Gastroesophageal sphincter (tissue), 3 donors: ENCODE data around the gene C17orf58.

Experiments used
- CTCF ChIP-seq, 4 experiments: fragments of 200-600 bp in 2 of 4; fragments of 450-650 bp in 2 of 4; sonication (generic) in 1 of 4; IDR thresholded peaks; one replicate each; pipeline ENCODE4 v1.5.1; 2017 to 2019; ENCODE audit warnings: antibody characterized with exemption in 4 of 4, mild to moderate bottlenecking in 2 of 4, moderate library complexity in 2 of 4
- EP300 ChIP-seq: sonication (generic); formaldehyde crosslinking; IDR thresholded peaks from one replicate; pipeline ENCODE4 v1.6.1; 2017; ENCODE audit warnings: antibody characterized with exemption, mild to moderate bottlenecking
- POLR2A ChIP-seq, 2 donors: fragments of 450-650 bp; IDR thresholded peaks; one replicate each; pipeline ENCODE4 v1.6.1; 2017; ENCODE audit warnings: antibody characterized with exemption in 2 of 2, mild to moderate bottlenecking in 2 of 2, moderate library complexity in 1 of 2

- TF ChIP-seq CTCF (IDR thresholded peaks at IDR 0.05): no peak
- TF ChIP-seq POLR2A (IDR thresholded peaks at IDR 0.05): no peak
- no peak for TF ChIP-seq EP300
Measured at GRCh38 chr17:67974598-67975066, 21.6 kb downstream of the C17orf58 start.
